Stimulated activated CD4-positive, alpha-beta T cell treated with anti-CD3 and anti-CD28 coated beads, Interleukin-4, amount 100 ng/mL, for 24 hours (primary cell): ENCODE measurements around the gene DENND1A.

ENCODE experiments used
- DNase-seq: peaks from one replicate; pipeline ENCODE4 v3.0.0-alpha.2; 2020

Gene DENND1A

DNA sequence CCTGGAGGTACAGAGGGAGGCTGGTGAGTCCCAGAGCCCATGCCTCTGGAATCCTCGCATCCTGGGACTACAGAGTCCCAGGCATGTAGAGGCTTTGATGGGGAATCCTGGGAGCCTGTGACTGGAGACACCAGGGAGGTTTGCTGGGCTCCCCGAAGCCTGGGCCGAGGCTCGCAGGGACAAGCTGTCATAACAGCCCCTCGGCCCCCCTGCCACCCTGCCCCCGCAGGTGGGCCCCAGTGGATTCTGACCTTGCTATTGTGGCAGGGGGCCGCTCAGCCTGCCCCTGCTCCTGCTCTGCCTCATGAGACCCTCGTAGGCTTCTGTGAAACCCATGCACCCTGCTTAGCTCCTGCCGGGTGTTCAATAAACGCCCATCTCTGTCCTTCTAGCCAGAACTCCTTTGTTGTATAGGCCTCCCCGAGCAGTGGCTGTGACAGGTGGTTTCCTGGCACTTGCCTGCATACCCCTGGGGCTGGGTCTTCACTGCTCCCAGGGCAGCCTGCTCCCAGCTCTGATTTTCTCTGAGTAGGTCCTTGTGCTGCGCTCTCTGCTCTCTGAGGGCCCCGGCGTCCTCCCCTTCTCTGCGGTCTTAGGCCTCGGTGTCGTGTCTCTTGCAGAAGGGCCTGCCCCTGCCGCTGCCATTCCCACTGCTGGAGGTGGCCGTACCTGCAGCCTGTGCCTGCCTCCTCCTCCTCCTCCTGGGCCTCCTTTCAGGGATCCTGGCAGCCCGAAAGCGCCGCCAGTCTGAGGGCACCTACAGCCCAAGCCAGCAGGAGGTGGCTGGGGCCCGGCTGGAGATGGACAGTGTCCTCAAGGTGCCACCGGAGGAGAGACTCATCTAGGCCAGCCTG lies 553.5 kb downstream of the DENND1A start:
- DNase-seq = no peak

DNA sequence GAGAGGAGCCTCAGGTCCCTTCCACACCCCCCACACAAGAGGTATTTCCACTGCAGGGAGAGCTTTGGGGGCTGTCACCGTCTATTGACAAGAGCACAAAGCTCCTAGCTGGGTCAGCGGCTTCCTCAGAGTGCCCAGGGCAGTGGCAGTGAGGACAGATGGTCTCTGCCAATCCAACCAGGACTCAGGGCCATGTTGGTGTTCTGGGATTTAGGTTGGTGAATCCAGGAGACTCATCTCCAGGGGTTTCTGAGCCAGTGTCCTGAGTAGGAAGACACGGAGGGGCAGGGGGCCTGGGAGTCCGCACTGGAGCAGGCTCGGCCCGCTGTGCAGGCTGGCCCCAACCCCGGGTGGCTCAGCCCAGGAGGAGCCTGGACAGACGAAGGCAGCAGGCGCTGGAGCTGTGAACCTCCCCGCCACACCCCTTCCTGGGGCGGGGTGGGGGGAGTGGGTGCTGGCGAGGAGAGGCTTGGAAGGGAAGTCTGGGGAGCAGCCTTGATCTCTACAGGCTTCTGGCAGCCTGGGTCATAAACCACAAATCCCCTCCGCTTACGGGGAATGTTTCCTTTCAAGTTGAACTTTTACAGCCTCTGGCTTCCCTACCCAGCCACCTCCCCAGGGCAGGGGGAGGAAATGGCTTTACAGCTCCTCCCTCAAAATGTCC lies 554.3 kb downstream of the DENND1A start:
- DNase-seq = no peak

DNA sequence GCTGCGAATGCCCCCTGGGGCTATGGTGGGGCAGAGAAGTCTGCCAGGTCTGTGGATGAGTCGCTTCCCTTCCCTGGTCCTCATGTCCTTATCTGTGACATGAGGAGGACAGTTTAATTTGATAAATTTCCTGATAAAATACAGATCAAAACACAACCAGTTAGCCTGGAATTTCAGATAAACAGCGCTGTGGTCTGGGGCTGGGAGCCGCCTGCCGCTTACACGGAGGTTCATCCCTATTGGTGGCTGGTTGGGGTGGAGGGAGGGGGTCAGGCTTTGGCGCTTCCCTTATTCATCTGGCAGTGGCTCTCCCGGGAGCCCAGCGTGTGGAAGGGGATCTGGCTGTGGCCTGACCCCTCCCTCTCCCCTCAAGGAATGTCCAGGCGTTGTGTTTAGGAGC lies 556.0 kb downstream of the DENND1A start:
- no peak for DNase-seq

DNA sequence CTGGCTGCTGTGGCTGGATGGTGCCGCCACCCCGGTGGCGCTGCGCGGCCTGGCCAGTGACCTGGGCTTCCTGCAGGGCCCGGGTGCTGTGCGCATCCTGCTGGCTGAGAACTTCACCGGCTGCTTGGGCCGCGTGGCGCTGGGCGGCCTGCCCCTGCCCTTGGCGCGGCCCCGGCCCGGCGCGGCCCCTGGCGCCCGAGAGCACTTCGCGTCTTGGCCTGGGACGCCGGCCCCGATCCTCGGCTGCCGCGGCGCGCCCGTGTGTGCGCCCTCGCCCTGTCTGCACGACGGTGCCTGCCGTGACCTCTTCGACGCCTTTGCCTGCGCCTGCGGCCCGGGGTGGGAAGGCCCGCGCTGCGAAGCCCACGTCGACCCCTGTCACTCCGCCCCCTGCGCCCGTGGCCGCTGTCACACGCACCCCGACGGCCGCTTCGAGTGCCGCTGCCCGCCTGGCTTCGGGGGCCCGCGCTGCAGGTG lies 556.4 kb downstream of the DENND1A start:
- no peak for DNase-seq

DNA sequence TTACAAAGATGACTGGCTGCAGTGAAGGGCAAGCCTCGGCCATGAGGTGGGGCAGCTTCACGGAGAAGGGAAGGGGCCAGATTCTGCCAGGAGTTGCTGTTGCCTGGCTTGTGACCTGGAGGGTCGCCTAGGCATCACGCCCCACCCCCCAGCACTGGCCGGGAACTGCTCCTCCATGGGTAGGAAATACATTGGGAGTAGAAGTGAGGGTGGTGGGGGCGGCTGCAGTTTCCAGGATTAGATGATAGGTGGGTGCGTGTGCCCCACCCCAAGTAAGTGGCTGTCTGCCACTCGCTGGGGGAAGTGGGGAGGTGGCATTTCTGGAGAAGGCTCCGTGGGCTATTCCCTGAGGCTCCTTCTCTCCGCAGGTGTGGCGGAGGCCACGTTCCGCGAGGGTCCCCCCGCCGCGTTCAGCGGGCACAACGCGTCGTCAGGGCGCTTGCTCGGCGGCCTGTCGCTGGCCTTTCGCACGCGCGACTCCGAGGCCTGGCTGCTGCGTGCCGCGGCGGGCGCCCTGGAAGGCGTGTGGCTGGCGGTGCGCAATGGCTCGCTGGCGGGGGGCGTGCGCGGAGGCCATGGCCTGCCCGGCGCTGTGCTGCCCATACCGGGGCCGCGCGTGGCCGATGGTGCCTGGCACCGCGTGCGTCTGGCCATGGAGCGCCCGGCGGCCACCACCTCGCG lies 557.0 kb downstream of the DENND1A start:
- no peak for DNase-seq

DNA sequence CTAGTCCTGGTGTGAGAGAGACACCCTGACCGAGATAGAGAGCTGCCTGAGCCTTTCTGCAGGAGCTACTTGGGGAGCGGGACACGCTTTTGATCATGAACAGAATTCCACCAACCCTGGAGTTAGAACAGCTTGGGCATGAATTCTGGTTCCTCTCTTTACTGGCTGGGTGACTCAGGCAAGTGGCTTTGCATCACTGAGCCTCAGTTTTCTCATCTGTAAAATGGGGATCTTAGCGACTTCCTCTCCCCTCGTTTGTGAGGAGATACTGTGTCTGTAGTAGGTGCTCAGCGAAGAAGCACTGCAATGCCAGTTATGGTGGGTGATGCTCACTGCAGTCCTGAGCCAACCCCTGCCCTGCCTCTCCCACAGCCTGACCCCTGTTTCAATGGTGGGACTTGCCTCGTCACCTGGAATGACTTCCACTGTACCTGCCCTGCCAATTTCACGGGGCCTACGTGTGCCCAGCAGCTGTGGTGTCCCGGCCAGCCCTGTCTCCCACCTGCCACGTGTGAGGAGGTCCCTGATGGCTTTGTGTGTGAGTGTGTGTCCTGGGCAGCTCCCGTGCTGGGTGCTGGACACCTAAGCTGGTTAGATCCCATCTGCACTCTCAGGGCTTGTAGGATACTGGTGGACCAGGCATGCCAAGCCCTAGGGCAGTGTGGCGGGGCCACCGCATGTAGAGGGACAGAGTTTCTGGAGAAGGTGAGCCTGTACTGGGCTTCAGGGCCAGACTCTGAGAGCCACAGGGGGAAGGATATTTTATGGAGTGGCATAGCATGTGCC lies 557.9 kb downstream of the DENND1A start:
- no peak for DNase-seq

DNA sequence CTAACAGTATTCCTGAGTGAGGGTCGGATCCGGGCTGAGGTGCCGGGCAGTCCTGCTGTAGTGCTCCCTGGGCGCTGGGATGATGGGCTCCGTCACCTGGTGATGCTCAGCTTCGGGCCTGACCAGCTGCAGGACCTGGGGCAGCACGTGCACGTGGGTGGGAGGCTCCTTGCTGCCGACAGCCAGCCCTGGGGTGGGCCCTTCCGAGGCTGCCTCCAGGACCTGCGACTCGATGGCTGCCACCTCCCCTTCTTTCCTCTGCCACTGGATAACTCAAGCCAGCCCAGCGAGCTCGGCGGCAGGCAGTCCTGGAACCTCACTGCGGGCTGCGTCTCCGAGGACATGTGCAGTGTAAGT lies 558.7 kb downstream of the DENND1A start:
- no peak for DNase-seq

DNA sequence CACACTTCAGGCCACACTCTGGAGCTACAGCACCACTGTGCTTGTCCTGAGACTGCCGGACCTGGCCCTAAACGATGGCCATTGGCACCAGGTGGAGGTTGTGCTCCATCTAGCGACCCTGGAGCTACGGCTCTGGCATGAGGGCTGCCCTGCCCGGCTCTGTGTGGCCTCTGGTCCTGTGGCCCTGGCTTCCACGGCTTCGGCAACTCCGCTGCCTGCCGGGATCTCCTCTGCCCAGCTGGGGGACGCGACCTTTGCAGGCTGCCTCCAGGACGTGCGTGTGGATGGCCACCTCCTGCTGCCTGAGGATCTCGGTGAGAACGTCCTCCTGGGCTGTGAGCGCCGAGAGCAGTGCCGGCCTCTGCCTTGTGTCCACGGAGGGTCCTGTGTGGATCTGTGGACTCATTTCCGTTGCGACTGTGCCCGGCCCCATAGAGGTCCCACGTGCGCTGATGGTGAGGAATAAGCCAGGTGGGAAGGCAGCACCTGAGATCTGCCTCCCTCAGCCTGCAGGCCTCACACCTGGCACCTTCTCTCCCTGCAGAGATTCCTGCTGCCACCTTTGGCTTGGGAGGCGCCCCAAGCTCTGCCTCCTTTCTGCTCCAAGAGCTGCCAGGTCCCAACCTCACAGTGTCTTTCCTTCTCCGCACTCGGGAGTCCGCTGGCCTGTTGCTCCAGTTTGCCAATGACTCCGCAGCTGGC lies 559.2 kb downstream of the DENND1A start:
- DNase-seq = no peak

DNA sequence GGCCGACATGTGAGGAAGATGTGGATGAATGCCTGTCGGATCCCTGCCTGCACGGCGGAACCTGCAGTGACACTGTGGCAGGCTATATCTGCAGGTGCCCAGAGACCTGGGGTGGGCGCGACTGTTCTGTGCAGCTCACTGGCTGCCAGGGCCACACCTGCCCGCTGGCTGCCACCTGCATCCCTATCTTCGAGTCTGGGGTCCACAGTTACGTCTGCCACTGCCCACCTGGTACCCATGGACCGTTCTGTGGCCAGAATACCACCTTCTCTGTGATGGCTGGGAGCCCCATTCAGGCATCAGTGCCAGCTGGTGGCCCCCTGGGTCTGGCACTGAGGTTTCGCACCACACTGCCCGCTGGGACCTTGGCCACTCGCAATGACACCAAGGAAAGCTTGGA lies 559.8 kb downstream of the DENND1A start:
- DNase-seq = no peak

DNA sequence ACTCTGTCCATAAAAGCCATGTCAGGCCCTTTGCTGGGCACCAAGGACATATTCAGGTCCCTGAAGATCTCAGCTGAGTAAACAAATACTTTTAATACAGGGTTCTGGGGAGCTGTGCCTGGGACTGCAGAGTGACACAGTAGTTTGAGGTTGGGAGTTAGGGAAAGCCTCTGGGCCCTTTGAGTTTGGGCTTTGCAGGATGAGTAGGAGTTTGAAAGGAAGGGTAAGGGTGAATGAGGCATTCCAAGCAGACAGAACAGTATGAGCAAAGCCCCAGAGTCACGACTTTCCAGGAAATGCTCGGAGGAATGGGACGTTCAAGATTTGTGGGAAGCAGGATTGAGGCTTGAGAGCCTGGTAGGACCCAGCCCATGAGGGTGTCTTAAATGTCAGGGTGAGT lies 560.6 kb downstream of the DENND1A start:
- DNase-seq = no peak

DNA sequence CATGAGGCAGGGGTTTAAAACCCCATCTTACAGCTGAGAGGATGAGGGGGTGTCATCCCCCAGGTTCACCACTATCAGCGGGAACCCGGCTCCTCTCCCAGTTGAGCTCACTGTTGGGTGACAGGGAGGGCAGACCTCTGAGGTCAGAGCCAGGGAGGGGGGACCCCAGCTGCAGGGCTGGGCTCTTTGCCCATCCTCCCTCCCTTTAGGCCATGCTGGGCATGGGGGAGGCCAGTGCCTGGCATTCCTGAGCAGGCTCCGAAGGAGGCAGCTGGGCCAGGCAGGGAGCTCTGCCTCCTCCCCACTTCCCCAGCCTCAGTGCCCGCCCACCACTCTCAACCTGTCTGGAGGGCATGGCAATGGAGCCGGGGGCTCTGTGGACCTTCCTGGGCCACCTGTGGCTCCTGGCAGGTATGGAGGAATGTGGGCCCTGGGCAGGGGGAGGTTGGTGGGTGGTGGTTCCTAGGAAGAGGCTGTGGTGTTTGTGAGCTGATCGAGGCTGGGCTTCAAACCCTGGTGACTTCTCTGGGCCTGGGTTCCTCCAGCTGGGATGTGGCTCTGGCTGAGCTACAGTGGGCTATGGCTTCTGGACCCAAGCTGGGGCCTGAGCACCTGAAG lies 561.3 kb downstream of the DENND1A start:
- DNase-seq = no peak

DNA sequence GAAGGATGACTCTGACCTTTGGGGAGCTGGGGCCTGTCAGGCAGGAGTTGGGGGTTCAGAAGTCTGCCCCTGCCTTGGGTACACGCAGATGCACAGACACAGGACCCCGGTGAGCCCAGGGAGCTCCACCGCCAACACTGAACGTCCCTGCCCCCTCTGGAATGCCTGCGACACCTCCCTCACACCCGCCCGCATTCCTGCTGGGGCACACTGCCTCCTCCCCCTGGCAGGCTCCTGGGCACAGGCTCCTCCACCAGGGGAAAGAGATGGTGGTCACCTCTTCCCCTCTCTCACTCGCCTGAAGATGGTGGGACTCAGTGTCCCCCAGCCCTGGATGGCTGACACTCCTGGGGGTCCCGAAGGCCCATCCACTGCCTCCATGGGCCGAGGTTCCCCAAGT lies 561.9 kb downstream of the DENND1A start:
- DNase-seq = no peak

DNA sequence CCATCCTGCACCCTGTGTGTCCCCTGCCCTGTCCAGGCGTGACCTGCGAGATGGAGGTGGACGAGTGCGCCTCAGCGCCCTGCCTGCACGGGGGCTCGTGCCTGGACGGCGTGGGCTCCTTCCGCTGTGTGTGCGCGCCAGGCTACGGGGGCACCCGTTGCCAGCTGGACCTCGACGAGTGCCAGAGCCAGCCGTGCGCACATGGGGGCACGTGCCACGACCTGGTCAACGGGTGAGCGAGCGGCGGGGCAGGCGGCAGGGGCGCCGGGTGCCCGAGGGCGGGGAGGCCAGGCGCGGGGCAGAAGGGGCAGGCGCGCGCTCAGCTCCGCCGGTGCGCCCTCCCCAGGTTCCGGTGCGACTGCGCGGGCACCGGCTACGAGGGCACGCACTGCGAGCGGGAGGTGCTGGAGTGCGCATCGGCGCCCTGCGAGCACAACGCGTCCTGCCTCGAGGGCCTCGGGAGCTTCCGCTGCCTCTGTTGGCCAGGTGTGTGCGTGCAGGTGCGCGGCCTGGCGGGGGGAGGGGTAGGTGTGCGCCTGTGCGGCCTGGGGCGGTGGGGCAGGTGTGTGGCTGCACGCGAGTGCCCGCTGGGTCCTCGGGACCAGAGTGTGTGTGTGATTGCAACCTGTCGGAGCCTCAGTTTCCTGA lies 563.9 kb downstream of the DENND1A start:
- no peak for DNase-seq

DNA sequence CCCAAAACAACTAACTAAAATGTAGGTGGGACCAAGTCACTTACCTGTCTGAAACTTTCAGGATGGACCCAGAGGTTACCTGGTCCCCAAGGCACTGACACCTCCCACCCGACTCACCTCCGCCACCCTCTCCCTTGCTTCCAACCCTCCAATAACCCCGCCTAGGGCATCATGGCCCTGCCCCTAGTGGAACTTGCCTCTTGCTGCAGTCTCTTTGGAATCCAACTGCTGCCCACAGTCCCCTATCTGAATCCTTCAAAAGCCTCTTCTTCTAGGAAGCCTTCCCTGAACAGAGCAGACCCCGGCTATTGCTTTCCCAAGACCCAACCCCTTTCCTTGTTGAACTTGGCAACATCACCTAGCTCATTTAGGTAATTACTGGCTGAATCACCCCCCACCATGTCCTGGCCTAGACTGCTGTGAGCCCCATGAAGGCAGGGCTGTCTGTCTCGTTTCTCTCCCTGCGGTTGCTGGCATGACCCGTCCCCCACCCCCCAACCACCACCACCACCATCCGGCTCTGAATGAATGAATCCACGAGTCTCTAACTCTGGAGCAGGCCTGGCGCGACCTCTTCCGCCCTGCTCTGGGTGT lies 564.5 kb downstream of the DENND1A start:
- no peak for DNase-seq

DNA sequence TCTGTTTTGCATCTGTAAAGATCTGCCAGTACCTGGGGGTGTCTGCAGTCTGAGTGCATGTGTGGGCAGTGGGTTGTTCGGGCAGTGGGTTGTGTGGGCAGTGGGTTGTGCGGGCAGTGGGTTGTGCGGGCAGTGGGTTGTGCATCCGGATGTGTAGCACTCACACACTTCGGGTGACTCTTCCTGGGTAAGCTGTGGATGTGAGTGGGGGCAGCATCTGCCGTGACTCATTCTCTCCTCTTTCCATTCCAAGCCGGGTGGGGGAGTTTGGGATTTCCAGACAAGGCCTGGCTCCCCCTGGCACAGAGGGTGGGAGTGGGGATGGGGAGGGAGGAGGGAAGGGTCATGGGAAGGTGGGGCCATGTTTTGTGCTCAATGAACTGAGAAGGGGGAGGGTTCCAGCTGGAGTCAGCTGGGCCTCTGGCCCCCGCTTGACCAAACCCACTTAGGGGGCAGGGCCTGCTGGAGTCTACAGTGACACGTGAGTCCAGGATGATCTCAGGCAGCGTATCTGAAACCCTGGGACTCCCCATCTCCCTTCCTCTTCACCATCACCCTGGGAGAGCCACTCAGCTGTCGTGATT lies 565.6 kb downstream of the DENND1A start:
- DNase-seq = no peak

DNA sequence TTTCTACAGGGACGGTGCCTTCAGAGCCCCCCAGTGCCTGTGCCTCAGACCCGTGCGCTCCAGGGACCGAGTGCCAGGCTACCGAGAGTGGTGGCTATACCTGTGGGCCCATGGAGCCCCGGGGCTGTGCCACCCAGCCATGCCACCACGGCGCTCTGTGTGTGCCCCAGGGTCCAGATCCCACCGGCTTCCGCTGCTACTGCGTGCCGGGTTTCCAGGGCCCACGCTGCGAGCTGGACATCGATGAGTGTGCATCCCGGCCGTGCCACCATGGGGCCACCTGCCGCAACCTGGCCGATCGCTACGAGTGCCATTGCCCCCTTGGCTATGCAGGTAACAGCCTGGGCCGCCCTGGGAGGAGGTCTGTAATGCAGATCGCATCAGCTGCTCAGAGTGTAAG lies 567.1 kb downstream of the DENND1A start:
- DNase-seq = no peak

DNA sequence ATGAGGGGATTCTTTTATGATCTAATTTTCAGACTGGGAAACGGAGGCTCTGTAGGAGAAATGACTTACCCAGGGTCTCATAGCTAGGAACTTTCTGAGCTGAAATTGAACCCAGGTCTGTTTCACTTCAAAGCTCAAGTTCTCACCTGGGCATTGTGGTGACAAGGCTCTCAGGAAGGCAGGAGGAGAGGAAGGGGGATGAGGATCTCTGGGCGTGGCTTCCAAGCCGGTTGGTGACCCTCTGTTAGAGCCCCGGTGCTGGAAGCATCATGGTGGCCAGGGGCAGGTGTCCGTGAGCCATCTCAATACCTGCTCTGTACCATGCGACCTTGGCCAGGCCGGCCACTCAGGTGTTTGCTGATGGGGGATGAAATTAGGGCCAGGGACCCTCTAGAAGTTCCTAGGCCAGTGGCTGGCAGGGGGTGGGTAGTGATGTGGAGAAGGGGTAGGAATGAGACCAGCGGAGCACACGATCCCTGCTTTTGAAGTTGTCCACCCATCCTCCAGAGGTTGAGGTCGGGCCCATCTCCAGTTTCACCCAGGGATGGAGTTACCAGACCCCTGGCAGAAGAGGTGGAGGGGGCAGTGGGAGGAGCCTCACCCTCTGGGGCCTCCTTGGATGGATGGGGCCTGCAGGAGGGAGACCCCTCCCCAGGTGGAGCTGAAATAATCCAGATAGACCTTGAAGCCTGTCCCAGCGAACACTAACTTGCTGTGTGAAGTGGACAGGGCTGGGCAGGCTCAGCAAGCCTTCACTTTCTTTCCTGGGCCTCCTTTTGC lies 568.0 kb downstream of the DENND1A start:
- DNase-seq = no peak

DNA sequence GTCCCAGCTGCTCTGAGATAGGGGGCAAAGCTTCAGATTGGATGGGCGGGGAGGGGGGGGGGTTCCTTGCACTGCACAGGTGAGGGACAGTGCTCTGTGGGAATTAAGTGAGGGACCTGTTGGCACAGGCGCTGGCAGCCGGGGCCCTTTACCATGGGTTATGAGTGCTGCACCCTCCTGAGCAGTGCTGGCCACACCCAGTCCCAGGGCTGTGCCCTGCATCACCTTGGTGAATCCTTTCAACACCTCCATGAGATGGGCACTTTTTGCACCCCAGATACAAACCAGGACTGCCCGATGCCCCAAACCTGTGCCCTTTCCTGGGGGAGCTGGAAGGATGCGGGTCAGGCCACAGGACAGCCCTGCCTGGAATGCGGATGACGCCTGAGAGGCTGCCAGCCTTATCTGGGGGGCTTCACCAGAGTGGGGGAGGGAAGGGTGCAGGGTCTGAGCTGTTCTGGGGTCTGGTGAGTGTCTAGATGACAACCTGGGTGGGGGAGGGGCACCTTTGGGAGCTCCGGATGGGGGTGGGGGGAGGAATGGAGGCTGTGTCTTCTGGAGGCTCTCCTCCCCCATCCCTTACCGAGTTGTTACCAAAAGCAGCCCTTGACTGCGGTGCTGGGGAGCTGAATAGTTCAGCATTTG lies 568.7 kb downstream of the DENND1A start:
- DNase-seq = no peak
